HL-60 (cell line): ENCODE measurements around the gene MRPL20.

Experiments
- CTCF ChIP-seq: IDR thresholded peaks from one replicate; pipeline ENCODE4 v1.5.1; 2011; ENCODE audit warnings: low read length, control low read depth, inconsistent platforms; ENCODE audit not compliant: insufficient read depth
- POLR2AphosphoS5 ChIP-seq: IDR thresholded peaks from 2 replicates; pipeline ENCODE4 v1.6.1; 2012; ENCODE audit warnings: low read depth
- REST ChIP-seq: IDR thresholded peaks from 2 replicates; pipeline ENCODE4 v1.6.1; 2012; ENCODE audit warnings: low read depth; ENCODE audit not compliant: insufficient replicate concordance

- no peak for TF ChIP-seq CTCF
- TF ChIP-seq REST = no peak
- TF ChIP-seq POLR2AphosphoS5 = no peak; the same call in 1 of the 2 replicates
These were observed 6.3 kb downstream of the MRPL20 start for GRCh38 chr1:1400576-1401456.
